GM21737 (cell line): ENCODE measurements around the gene TMEFF1.
"Not testable (repeated sequence)": the region's sequence is repeated elsewhere in the genome, so short reads cannot be mapped to it uniquely, and the experiment has no call there.

Experiments used
- ATAC-seq: cut with Tn5 transposase; IDR thresholded peaks from one replicate; pipeline ENCODE4 v1.9.1; 2021; ENCODE audit warnings: mild to moderate bottlenecking, moderate library complexity; ENCODE audit not compliant: unreplicated experiment

Gene TMEFF1

GRCh38 chr9:100472788-100473275 is at the start of gene TMEFF1:
TMEFF1 (plus strand) TSS chr9:100473149; CDS start chr9:100473545, 396 bp downstream.
- peak; percentile 53 for ATAC-seq

DNA sequence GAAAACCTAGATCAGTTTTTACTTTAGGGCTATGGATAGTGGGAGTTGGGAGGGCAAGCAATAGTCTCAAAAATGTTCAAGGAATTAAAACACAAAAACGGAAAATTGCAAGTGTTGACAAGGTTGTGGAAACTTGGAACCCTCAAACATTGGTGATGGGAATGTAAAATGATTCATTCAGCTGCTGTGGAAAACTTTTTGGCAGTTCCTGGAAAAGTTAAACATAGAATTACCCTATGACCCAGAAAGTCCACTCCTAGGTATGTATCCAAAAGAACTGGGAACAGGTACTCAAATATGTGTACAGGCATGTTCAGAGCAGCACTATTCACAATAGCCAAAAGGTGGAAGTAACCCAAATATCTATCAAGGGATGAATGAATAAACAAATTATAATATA is 47.2 kb upstream of the TMEFF1 start:
- ATAC-seq: no peak

DNA sequence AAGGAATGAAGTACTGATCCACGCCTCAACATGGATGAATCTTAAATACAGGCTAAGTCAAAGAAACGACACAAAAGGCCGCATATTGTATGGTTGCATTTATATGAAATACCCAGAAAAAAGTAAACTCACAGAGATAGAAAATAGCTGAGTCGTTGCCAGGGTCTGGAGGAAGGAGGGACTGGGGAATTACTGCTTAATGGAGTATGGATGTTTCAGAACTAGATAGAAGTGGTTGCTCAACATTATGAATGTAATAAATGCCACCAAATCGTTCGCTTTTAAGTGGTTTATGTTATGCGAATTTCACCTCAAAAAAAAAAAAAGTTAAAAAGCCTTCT is 46.8 kb upstream of the TMEFF1 start:
- ATAC-seq: no peak

- peak; percentile 86 for ATAC-seq
Measured at GRCh38 chr9:100426530-100427365, 46.2 kb upstream of the TMEFF1 start, which contains the start of gene MSANTD3. MSANTD3 (plus strand) TSS chr9:100427143; CDS start chr9:100441939, 14,796 bp downstream.

DNA sequence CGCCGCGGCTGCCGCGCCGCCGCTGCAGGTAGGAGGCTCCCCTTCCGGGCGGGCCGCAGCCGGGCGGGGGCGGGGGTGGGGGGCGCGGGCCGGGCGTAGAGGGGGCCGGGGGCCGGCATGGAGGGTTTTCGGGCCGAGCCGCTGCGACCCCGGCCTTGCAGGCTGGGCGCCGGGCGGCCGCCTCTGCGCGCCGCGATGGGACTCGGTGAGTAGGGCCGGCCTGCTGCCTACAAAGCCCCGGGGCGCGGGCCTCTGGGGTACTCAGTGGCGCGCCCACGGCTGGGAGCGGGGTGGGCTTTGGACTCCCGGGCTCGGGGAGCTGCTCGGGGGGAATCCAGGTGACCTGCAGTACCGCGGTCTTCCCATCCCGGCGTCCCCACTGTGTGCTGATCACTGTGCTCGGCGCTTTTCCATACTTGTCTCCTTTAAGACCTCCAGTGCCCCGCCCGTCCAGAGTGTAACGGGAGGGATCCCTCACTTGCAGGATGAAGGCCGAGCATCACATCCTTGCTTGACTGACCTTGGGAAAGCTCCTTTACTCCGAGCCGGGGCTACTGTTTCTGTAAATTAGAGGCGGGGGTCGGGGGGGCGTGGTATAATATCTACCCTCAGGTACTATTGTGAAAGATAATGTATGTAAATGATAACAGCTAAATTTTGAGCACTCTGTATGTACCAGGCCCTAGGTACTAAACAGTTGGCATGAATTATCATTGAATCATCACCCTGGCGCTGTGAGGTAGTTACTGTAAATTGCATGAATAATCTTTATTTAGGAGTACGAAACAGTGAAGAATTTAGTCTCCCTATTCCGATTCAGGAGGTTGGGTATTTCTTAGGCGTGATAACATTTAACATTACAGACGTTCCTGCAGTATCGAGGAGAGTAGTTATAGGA is 45.3 kb upstream of the TMEFF1 start:
- ATAC-seq: peak; percentile 42

GRCh38 chr9:100428871-100429654 is 43.9 kb upstream of the TMEFF1 start:
- no peak for ATAC-seq

- no peak for ATAC-seq
Measured at GRCh38 chr9:100430286-100430940, 42.5 kb upstream of the TMEFF1 start.

GRCh38 chr9:100431886-100432285 is 41.1 kb upstream of the TMEFF1 start:
- no peak for ATAC-seq

- ATAC-seq: no peak
Measured at GRCh38 chr9:100432736-100433135, 40.2 kb upstream of the TMEFF1 start.

GRCh38 chr9:100436571-100436970 is 36.4 kb upstream of the TMEFF1 start:
- no peak for ATAC-seq

- no peak for ATAC-seq
Measured at GRCh38 chr9:100437860-100438805, 34.8 kb upstream of the TMEFF1 start.

- no peak for ATAC-seq
Measured at GRCh38 chr9:100440071-100440470, 32.9 kb upstream of the TMEFF1 start.

- ATAC-seq: not testable (repeated sequence)
Measured at GRCh38 chr9:100440487-100440886, 32.5 kb upstream of the TMEFF1 start.

DNA sequence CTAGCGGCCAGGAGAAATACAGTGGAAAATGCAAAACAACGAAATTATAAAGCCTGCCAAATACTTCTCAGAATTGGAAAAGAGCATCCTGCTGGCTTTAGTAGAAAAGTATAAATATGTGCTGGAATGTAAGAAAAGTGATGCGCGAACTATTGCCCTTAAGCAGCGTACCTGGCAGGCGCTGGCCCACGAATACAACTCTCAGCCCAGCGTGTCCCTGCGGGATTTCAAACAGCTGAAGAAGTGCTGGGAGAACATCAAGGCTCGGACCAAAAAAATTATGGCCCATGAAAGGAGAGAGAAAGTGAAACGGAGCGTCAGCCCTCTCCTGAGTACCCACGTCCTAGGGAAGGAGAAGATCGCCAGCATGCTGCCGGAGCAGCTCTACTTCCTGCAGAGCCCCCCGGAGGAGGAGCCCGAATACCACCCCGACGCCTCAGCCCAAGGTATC is 31.0 kb upstream of the TMEFF1 start:
- ATAC-seq: no peak

- no peak for ATAC-seq
Measured at GRCh38 chr9:100443781-100444768, 28.9 kb upstream of the TMEFF1 start.

DNA sequence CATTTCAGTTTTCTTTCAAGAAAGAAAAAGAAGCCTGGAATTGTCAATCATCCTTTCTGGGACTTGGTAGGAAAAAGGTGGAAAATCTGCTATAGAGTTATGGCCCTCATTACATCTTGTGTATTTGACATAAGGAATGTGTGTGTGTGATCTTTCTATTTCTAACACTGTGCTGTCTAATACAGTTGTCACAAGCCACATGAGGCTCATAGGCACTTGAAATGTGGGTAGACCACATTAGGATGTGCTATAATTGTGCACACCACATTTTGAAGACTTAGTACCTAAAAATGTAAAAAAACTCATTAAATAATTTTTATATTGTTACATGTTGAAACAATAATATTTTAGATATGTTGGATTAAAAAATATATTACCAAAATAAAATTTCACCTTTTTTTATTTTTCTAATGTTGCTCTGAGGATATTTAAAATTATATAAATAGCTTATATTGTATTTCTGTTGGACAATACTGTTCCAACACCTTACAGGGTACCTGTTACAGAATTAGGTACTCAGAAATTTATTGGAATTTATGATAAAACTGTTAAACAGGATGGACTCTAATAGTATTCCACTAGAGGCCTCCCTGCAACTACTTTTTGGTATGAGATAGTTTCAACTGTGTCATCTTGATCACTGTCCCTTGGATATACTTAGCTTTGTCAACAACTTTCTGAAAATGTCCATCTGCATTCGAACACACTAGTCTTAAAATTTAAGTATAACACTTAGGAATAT is 27.6 kb upstream of the TMEFF1 start:
- ATAC-seq: no peak

GRCh38 chr9:100445903-100446549 is 26.9 kb upstream of the TMEFF1 start:
- ATAC-seq: no peak
